Upper lobe of left lung (tissue), 4 donors: ENCODE data around the gene KLHL17.

Source experiments
- POLR2AphosphoS5 ChIP-seq, 2 donors: sonication (generic); formaldehyde crosslinking; IDR thresholded peaks; one replicate each; pipeline ENCODE4 v1.5.1; 2017; ENCODE audit warnings: antibody characterized with exemption in 2 of 2
- TF ChIP-seq, protein P1 (sequence below), 6 experiments: fragments of 450-650 bp in 4 of 6; fragments of 200-600 bp in 2 of 6; sonication (generic) in 2 of 6; IDR thresholded peaks; one replicate each; pipeline ENCODE4 v1.5.1; 2016 to 2019; ENCODE audit warnings: antibody characterized with exemption in 6 of 6

DNA sequence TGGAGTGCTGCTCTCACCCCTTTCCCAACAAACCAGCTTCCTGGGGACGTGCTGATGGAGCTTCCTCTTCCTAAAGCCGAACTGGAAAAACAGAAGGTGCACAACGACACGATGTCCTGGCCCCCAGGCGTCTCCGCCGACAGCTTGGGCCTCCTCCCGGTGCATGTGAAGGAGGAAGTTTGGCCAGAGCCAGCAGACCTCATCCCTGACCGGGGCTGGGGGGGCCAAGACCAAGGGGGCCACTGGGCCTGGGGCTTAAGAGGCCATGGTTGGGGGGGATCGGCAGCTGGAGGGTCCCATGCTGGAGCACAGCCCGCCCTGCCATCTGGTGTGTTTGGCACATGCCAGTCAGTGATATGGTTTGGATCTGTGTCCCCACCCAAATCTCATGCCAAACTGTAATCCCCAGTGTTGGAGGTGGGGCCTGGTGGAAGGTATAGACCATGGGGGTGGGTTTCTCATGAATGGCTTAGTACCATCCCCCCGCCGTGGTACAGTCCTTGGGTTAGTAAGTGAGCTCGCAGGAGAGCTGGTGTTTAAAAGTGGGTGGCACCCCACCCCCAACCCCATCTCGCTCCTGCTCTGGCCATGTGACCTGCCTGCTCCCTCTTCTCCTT is 33.1 kb downstream of the KLHL17 start:
- TF ChIP-seq, protein P1, sequence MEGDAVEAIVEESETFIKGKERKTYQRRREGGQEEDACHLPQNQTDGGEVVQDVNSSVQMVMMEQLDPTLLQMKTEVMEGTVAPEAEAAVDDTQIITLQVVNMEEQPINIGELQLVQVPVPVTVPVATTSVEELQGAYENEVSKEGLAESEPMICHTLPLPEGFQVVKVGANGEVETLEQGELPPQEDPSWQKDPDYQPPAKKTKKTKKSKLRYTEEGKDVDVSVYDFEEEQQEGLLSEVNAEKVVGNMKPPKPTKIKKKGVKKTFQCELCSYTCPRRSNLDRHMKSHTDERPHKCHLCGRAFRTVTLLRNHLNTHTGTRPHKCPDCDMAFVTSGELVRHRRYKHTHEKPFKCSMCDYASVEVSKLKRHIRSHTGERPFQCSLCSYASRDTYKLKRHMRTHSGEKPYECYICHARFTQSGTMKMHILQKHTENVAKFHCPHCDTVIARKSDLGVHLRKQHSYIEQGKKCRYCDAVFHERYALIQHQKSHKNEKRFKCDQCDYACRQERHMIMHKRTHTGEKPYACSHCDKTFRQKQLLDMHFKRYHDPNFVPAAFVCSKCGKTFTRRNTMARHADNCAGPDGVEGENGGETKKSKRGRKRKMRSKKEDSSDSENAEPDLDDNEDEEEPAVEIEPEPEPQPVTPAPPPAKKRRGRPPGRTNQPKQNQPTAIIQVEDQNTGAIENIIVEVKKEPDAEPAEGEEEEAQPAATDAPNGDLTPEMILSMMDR (IDR thresholded peaks at IDR 0.05): no peak
- TF ChIP-seq POLR2AphosphoS5 (IDR thresholded peaks at IDR 0.05): no peak
